BLaER1 (cell line): ENCODE measurements around the gene OR10G3.

Experiments
- H3K27ac ChIP-seq: shearing (Covaris generic); formaldehyde crosslinking; 2 replicates; pipeline ENCODE4 v1.8.1; 2022
- H3K27me3 ChIP-seq: shearing (Covaris generic); formaldehyde crosslinking; 2 replicates; pipeline ENCODE4 v1.8.1; 2022
- H3K36me3 ChIP-seq: shearing (Covaris generic); formaldehyde crosslinking; 2 replicates; pipeline ENCODE4 v1.8.1; 2022
- H3K4me1 ChIP-seq: shearing (Covaris generic); formaldehyde crosslinking; 2 replicates; pipeline ENCODE4 v1.8.1; 2022
- H3K4me2 ChIP-seq: shearing (Covaris generic); formaldehyde crosslinking; 2 replicates; pipeline ENCODE4 v1.8.1; 2022
- H3K4me3 ChIP-seq: shearing (Covaris generic); formaldehyde crosslinking; 2 replicates; pipeline ENCODE4 v1.8.1; 2022
- H3K9ac ChIP-seq: shearing (Covaris generic); formaldehyde crosslinking; 2 replicates; pipeline ENCODE4 v1.8.1; 2022
- H3K9me3 ChIP-seq: shearing (Covaris generic); formaldehyde crosslinking; 2 replicates; pipeline ENCODE4 v1.8.1; 2022
- H4K20me1 ChIP-seq: shearing (Covaris generic); formaldehyde crosslinking; 2 replicates; pipeline ENCODE4 v1.8.1; 2022
- Cebpa-rat ChIP-seq: shearing (Covaris generic); IDR thresholded peaks from 2 replicates; pipeline ENCODE4 v1.8.1; 2022

OR10G3 gene

GRCh38 chr14:21525571-21525961, 54.3 kb downstream of the OR10G3 start:
- Histone ChIP-seq H3K9ac (peak overlapping the region; percentile 78), H3K27me3 (no peaks in the 10 kb centered on the region), H3K4me2 (peak overlapping the region; percentile 85), H3K4me1 (peaks cover 27% of the 10 kb centered on the region), H3K27ac (peak overlapping the region; percentile 68), H3K4me3 (peak overlapping the region; percentile 72), H3K36me3 (peaks cover 32% of the 10 kb centered on the region; the same call in 1 of the 2 replicates), H3K9me3 (no peaks in the 10 kb centered on the region), H4K20me1 (no peaks in the 10 kb centered on the region)
- no peak for TF ChIP-seq Cebpa-rat

GRCh38 chr14:21524575-21525490, 55.0 kb downstream of the OR10G3 start:
- Histone ChIP-seq H3K4me3 (peak overlapping the region; percentile 72), H3K9me3 (no peaks in the 10 kb centered on the region)

GRCh38 chr14:21523203-21523602, 56.7 kb downstream of the OR10G3 start:
- Histone ChIP-seq H3K4me2 (no peak overlapping the region), H3K9me3 (no peaks in the 10 kb centered on the region), H3K27me3 (no peaks in the 10 kb centered on the region), H3K36me3 (peaks cover 32% of the 10 kb centered on the region; the same call in 1 of the 2 replicates), H3K4me3 (no peak overlapping the region), H3K4me1 (peaks cover 27% of the 10 kb centered on the region), H3K27ac (no peak overlapping the region), H3K9ac (no peak overlapping the region), H4K20me1 (no peaks in the 10 kb centered on the region)
- TF ChIP-seq Cebpa-rat, result no peak

More at GRCh38 chr14:21524575-21525490, 55.0 kb downstream of the OR10G3 start:
- Histone ChIP-seq H3K27ac (0 out of 2 replicates have a peak overlapping the region, but pooled peaks have one; percentile 27), H3K4me2 (peak overlapping the region; percentile 85), H3K9ac (peak overlapping the region; percentile 78; the same call in 1 of the 2 replicates), H3K36me3 (peaks cover 32% of the 10 kb centered on the region; the same call in 1 of the 2 replicates), H3K27me3 (no peaks in the 10 kb centered on the region), H3K4me1 (peaks cover 27% of the 10 kb centered on the region), H4K20me1 (no peaks in the 10 kb centered on the region)
- TF ChIP-seq Cebpa-rat, result no peak

GRCh38 chr14:21521501-21521900, 58.4 kb downstream of the OR10G3 start:
- TF ChIP-seq Cebpa-rat, result no peak
- Histone ChIP-seq H3K4me1 (peaks cover 13% of the 10 kb centered on the region), H3K4me3 (no peak overlapping the region), H4K20me1 (no peaks in the 10 kb centered on the region), H3K4me2 (no peak overlapping the region), H3K9me3 (no peaks in the 10 kb centered on the region), H3K27ac (no peak overlapping the region), H3K36me3 (peaks cover 32% of the 10 kb centered on the region; the same call in 1 of the 2 replicates), H3K27me3 (no peaks in the 10 kb centered on the region), H3K9ac (no peak overlapping the region)

- no peaks in the 10 kb centered on the region for H3K27me3 ChIP-seq
- no peak overlapping the region for H3K4me3 ChIP-seq
- H3K9ac ChIP-seq, result no peak overlapping the region
- H3K4me2 ChIP-seq, result no peak overlapping the region
- H4K20me1 ChIP-seq, result no peaks in the 10 kb centered on the region
- no peak overlapping the region for H3K27ac ChIP-seq
- peaks cover 32% of the 10 kb centered on the region; the same call in 1 of the 2 replicates for H3K36me3 ChIP-seq
- H3K4me1 ChIP-seq, result peaks cover 12% of the 10 kb centered on the region
- TF ChIP-seq Cebpa-rat, result no peak
- H3K9me3 ChIP-seq, result no peaks in the 10 kb centered on the region
Observed at GRCh38 chr14:21520767-21521166, 59.1 kb downstream of the OR10G3 start.

- Histone ChIP-seq H3K36me3 (peaks cover 23% of the 10 kb centered on the region; the same call in 1 of the 2 replicates), H3K9me3 (no peaks in the 10 kb centered on the region), H3K27ac (no peak overlapping the region), H3K27me3 (no peaks in the 10 kb centered on the region), H3K9ac (no peak overlapping the region), H4K20me1 (no peaks in the 10 kb centered on the region), H3K4me3 (no peak overlapping the region), H3K4me2 (no peak overlapping the region), H3K4me1 (no peaks in the 10 kb centered on the region)
- no peak for TF ChIP-seq Cebpa-rat
Observed at GRCh38 chr14:21518725-21519124, 61.2 kb downstream of the OR10G3 start.
